Spinal cord (tissue), 10 donors: ENCODE data around the gene WBP1. TPM values are rescaled to one million over a fixed set of nuclear protein-coding genes. Genes with fewer than 3 reads are reported as not detected.

ENCODE experiments used
- DNase-seq, 6 donors: peaks; one replicate each; pipeline versions ENCODE4 v3.0.0 to v3.0.0-alpha.2; 2013 to 2015; ENCODE audit warnings: low spot score in 6 of 6, low read depth in 4 of 6
- H3K27ac ChIP-seq: one replicate; pipeline ENCODE4 v1.5.1; 2013; ENCODE audit warnings: low read depth, low read length, control low read depth
- H3K27me3 ChIP-seq: one replicate; pipeline ENCODE4 v1.6.1; 2013; ENCODE audit warnings: low read length; ENCODE audit not compliant: control insufficient read depth, insufficient read depth
- H3K36me3 ChIP-seq: one replicate; pipeline ENCODE4 v1.6.1; 2013; ENCODE audit warnings: low read length; ENCODE audit not compliant: control insufficient read depth, insufficient read depth
- H3K4me1 ChIP-seq: one replicate; pipeline ENCODE4 v1.6.1; 2013; ENCODE audit warnings: low read length; ENCODE audit not compliant: control insufficient read depth, insufficient read depth
- H3K4me3 ChIP-seq: one replicate; pipeline ENCODE4 v1.5.1; 2013; ENCODE audit warnings: low read depth, low read length, control low read depth
- H3K9me3 ChIP-seq: one replicate; pipeline ENCODE4 v1.6.1; 2013; ENCODE audit warnings: low read length; ENCODE audit not compliant: control insufficient read depth, insufficient read depth
- WGBS: methylation state at CpG from one replicate; pipeline ENCODE4 v1.1.5; 2013; ENCODE audit warnings: missing lambda C conversion rate; ENCODE audit not compliant: insufficient coverage; 5-methylcytosine and 5-hydroxymethylcytosine counted together
- long read RNA-seq, 4 donors: transcript quantifications; one replicate each; lab custom pipeline, GENCODE V29; 2026
- polyA plus RNA-seq, 2 donors: library from polyadenylated mRNA; unstranded; fragments of 120-200 nt; gene quantifications; one replicate each; pipeline ENCODE4 v1.2.1, GENCODE V29; 2013; ENCODE audit not compliant: insufficient read length in 2 of 2
- total RNA-seq, 2 donors: library from RNA; depleted of rRNA in 1 of 2; stranded (reverse); fragments of 120-200 nt in 1 of 2; fragments of >200 nt in 1 of 2; gene quantifications; one replicate each; pipeline versions ENCODE4 v1.2.3 to v1.2.4, GENCODE V29; 2013 to 2014
- donor health status: healthy.

Gene WBP1
- total RNA-seq (10 to 100 TPM; 25.8 to 86.5 TPM), polyA plus RNA-seq (100 to 1,000 TPM; 110 to 140 TPM)
- long read RNA-seq, donor 1, transcript WBP1-209 (3 exons, 847 nt): minor isoform, 6 of 83 reads
- long read RNA-seq, donor 1, transcript WBP1-201 (4 exons, 1,294 nt): major isoform, 35 of 83 reads
- long read RNA-seq, donor 1, transcript WBP1-212 (3 exons, 919 nt): minor isoform, 9 of 83 reads
- long read RNA-seq, donor 1, partial matches to known transcripts: 12 of 83 reads
- long read RNA-seq, donor 1, other reads (novel, unspliced or antisense): 5 of 83 reads
- long read RNA-seq, donor 2, transcript WBP1-201 (4 exons, 1,294 nt): major isoform, 7 of 22 reads
- long read RNA-seq, donor 2, partial matches to known transcripts: 8 of 22 reads
- long read RNA-seq, donor 2, other reads (novel, unspliced or antisense): 0 of 22 reads
- long read RNA-seq, donor 3, transcript WBP1-201 (4 exons, 1,294 nt): major isoform, 8 of 28 reads
- long read RNA-seq, donor 3, transcript WBP1-212 (3 exons, 919 nt): minor isoform, 5 of 28 reads
- long read RNA-seq, donor 3, partial matches to known transcripts: 10 of 28 reads
- long read RNA-seq, donor 3, other reads (novel, unspliced or antisense): 0 of 28 reads
- long read RNA-seq, donor 4, transcript WBP1-212 (3 exons, 919 nt): minor isoform, 10 of 86 reads
- long read RNA-seq, donor 4, transcript WBP1-209 (3 exons, 847 nt): minor isoform, 8 of 86 reads
- long read RNA-seq, donor 4, transcript WBP1-201 (4 exons, 1,294 nt): major isoform, 63 of 86 reads
- long read RNA-seq, donor 4, partial matches to known transcripts: 0 of 86 reads
- long read RNA-seq, donor 4, other reads (novel, unspliced or antisense): 0 of 86 reads

DNA sequence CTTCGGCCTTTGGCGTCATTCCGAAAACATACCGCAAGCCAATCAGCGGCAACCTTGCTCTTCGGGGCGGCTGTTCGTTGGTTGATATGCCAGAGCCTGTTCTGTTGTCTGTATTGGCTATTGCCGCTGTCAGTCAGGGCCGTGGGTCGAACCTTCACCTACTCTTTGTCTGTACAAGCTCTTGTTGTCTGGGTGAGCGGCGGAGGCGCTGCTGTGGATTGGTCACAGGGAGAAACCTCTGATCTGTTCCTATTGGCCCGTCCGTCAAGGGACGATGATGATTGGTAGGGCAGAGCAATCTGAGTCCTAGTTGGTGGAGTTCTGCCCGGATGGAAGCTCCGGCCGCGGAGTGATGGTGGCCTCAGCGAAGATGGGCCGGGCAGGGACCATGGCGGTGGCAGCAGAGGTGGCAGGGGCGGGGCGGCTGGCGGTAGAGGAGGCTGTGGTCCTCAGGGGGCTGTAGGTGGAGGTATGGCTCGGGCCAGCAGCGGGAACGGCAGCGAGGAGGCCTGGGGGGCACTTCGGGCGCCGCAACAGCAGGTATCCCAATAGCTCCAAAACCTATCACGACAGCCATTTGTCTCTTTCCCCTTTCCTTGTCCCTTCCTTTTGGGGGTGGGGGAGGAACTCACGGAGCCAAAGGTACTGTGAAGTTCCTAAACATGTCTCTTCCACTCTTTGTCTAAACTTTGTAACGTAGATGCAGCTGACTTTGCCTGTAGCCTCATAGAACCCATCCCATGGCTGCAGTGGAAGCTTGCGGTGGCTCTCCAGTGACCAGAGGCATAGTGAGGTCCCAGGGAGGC is at the start of gene WBP1:
WBP1 (plus strand) TSS at position 307 of the 806 bp plus-strand sequence; CDS start at position 472, 165 bp downstream.
- no peaks in the 10 kb centered on the region for H3K9me3 ChIP-seq
- no peaks in the 10 kb centered on the region for H3K27me3 ChIP-seq
- H3K4me3 ChIP-seq: peak within 1 kb of the TSS; percentile 88
- peaks cover 25% of the 10 kb centered on the region for H3K36me3 ChIP-seq
- peak; percentile 99 to 100 (median 100) for DNase-seq
- 0% methylated on average over 24 of the region's 38 CpGs for WGBS
- peak within 1 kb of the TSS; percentile 99 for H3K27ac ChIP-seq
- peaks cover 33% of the 10 kb centered on the region for H3K4me1 ChIP-seq

DNA sequence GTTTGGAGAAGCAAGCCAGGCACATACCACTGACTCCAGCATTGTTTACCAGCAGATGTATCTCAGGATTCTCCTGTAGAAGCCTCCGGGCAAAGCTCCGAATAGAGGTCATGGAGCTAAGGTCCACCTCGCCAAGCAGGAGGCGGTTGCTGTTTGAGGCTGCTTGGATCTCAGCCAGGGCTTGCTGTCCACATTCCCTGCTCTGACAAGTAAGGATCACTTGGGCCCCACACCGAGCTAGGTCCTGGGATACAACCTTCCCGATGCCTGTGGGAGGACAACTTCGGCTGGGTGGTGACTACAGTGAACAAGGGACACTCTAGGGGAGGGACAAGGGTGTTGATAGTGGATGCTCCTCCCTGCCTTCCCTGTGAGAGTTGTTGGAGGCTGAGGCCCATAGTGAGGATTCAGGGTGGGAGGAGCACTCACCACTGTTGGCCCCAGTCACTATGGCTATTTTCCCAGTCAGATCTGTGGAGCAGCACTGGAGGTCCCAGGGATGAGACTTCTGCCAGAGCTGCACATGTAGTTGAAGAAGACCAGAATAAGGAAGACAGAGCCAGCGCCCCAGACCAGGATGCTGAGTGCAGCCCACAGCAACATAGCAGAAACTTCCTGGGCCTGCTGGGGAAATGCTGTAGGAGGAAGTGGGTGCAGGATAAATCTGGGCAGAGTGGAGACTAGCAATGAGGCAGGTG is 45.1 kb upstream of the WBP1 start:
- Histone ChIP-seq H3K27me3 (peaks cover 3% of the 10 kb centered on the region), H3K27ac (no peak overlapping the region), H3K4me1 (peaks cover 29% of the 10 kb centered on the region), H3K4me3 (no peak overlapping the region), H3K36me3 (peaks cover 10% of the 10 kb centered on the region), H3K9me3 (no peaks in the 10 kb centered on the region)
- 79% methylated on average over 8 of the region's 8 CpGs for WGBS
- DNase-seq: no peak

DNA sequence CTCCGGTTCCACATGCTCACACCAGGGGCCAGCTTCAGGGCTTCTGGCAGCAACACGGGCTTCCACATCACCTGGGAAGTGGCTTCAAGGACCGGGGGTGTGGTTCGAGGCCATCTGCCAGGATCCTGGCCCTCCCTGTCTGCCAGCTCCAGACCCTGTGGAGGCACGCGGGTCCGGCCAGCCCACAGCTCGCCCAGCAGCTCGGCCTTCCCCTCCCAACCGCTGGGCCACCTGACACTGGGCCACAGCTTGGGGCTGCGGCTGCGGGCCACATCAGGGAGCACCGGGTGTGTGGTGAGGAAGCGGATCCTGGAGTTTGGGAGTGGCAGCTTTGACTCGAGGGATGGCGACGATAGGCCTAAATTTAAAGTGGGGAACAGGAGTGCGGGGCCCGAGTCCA is 43.8 kb upstream of the WBP1 start:
- Histone ChIP-seq H3K27me3 (peaks cover 3% of the 10 kb centered on the region), H3K4me1 (peaks cover 29% of the 10 kb centered on the region), H3K4me3 (peak overlapping the region; percentile 65), H3K9me3 (no peaks in the 10 kb centered on the region), H3K27ac (no peak overlapping the region), H3K36me3 (peaks cover 12% of the 10 kb centered on the region)
- 47% methylated on average over 19 of the region's 19 CpGs for WGBS
- no peak for DNase-seq

DNA sequence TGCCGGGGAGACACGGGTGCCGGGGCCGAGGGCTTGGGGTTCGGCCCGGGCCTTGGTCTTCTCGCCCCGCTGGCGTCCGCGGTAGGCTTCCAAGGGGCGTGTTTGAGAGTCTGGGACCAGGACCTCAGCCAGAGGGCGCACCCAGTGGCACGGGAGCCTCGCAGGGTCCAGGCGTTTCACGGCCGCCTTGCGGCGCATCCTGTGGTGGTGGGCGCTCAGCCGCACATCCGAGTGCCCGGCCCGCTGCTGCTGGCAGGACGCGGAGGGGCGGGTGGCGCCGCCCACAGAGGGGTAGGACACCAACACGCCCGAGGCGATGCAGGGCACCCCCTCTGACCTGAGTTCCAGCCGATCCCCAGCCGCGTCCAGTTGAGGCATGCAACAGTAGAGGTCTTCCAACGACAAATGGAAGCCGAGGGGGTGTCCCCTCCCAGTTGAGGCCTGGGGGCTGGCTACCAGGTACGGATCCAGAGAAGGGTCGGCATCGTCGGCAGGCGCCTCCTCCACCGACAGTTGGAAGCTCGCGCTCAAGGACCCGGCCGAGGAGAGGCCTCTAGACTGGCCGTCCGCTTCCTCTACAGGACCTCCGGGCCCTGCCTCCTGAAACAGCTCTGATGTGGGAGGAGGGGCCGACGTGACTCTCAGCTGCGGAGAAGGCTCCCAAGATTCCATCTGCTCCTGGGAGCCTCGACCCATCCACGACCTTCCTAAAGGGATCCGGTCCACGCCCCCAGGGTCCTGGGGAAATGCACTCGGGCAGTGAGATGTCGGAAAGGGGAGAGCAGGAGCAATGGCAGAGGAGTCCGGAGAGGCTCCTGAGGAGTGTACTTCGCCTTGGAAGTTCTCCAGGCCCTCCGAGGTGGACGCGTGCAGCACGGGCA is 43.1 kb upstream of the WBP1 start:
- Histone ChIP-seq H3K4me3 (peak overlapping the region; percentile 65), H3K36me3 (peaks cover 12% of the 10 kb centered on the region), H3K9me3 (no peaks in the 10 kb centered on the region), H3K4me1 (peaks cover 29% of the 10 kb centered on the region), H3K27ac (peak overlapping the region; percentile 40), H3K27me3 (peaks cover 3% of the 10 kb centered on the region)
- WGBS: 6% methylated on average over 62 of the region's 66 CpGs
- DNase-seq: peak in 3 of 6 donors; percentile 14 to 75 (median 55)

DNA sequence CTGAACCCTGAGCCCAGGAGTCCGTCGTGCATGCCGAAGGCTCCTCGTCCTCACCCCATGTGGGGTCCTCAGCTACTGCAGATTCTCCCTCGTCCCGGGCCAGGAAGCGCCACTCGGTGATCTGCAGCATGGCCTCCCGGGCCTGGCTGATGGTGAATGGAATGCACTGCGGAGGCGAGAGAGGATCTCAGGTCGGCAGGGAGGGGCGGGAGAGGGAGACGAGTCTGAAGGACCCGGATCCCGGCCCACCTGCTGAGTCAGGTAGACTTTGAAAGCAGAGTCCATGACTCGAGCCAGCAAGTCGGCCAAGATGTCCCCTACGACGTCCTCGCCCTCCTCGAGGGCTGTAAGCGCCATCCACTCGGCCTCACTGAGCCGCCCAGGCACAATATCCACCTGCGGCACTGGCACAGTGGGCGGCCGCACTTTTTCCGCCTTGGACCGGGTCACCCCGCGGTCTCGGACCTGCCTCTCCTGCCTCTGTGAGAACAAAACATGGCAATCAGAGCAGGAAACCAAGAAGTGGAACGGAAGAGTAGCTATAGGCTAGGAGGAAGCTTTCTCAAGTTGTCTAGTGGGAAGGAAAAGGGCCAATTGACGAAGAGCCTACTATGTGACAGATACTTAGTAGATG is 42.4 kb upstream of the WBP1 start:
- no peak overlapping the region for H3K27ac ChIP-seq
- 55% methylated on average over 33 of the region's 35 CpGs for WGBS
- H3K36me3 ChIP-seq: peaks cover 12% of the 10 kb centered on the region
- no peak for DNase-seq
- H3K9me3 ChIP-seq: no peaks in the 10 kb centered on the region
- H3K4me1 ChIP-seq: peaks cover 35% of the 10 kb centered on the region
- H3K27me3 ChIP-seq: peaks cover 3% of the 10 kb centered on the region
- peak overlapping the region; percentile 65 for H3K4me3 ChIP-seq

DNA sequence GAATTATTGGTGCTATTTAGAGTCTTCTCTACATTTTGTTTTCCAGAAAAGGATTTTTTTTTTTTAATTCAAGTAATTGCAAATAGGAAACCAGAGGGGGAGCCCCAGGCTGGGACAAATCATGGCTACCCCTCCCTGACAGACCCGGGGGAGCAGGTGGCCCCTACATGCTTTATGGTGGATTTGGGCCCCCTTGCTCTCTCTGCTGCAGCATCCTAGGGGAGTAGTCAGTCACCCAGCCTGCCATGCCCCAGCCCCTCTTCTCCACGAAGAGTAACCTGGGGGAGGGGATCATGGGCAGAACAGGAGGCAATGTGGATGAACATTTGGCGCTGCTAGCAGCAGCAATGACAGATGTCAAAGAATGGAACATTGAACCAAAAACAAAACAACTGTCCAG is 41.5 kb upstream of the WBP1 start:
- DNase-seq: no peak
- H3K9me3 ChIP-seq: no peaks in the 10 kb centered on the region
- no peak overlapping the region for H3K4me3 ChIP-seq
- H3K27me3 ChIP-seq: peaks cover 3% of the 10 kb centered on the region
- H3K36me3 ChIP-seq: peaks cover 12% of the 10 kb centered on the region
- H3K27ac ChIP-seq: no peak overlapping the region
- WGBS: 31% methylated on average over 2 of the region's 3 CpGs
- peaks cover 41% of the 10 kb centered on the region for H3K4me1 ChIP-seq

DNA sequence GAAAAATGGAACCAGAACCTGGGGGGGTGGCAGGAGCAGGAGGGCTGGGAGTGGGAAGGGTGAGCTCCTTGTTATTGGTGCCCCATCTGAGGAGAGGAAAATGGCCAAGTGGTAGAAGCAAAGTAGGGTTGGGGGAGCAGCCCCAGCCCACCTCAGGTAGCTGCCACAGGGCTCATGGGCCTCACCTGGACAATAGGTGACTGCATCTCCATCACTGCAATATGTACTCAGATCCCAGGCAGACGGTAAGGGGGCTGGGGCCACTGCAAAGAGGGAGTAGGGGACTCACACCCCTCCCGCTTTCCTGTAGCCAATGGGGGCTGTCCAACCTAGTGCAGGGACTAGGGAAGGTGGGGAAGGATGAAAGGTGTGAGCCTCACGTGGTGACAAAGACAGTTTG is 41.0 kb upstream of the WBP1 start:
- DNase-seq: no peak
- Histone ChIP-seq H3K27me3 (peaks cover 3% of the 10 kb centered on the region), H3K4me3 (no peak overlapping the region), H3K27ac (no peak overlapping the region), H3K4me1 (peaks cover 45% of the 10 kb centered on the region), H3K9me3 (no peaks in the 10 kb centered on the region), H3K36me3 (peaks cover 12% of the 10 kb centered on the region)
- 67% methylated on average over 2 of the region's 3 CpGs for WGBS

DNA sequence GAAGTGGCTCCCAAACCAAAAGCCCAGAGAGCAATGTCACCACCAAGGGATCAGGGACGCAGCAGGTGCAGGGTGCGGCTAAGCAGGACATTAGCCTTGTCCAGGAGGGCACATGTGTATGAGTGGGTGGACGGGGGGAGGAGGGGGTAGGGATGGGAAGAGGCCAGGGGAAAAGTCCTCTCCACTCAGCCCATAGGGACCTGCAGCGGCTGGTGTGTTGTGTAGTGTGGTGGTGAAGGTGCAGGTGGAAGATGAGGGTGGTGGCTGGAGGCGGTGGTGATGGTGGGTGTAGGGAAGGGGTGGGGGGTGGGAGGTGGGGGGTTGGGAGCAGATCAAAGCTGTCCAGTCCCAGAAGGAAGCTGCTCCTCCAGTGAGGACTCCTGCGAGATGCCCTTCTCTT is 40.5 kb upstream of the WBP1 start:
- Histone ChIP-seq H3K36me3 (peaks cover 12% of the 10 kb centered on the region), H3K4me3 (no peak overlapping the region), H3K27ac (no peak overlapping the region), H3K27me3 (peaks cover 3% of the 10 kb centered on the region), H3K4me1 (peaks cover 51% of the 10 kb centered on the region), H3K9me3 (no peaks in the 10 kb centered on the region)
- WGBS: 84% methylated on average over 4 of the region's 6 CpGs
- DNase-seq: no peak
